ENCODE measurements around the gene NPLOC4.

NPLOC4 gene

DNA sequence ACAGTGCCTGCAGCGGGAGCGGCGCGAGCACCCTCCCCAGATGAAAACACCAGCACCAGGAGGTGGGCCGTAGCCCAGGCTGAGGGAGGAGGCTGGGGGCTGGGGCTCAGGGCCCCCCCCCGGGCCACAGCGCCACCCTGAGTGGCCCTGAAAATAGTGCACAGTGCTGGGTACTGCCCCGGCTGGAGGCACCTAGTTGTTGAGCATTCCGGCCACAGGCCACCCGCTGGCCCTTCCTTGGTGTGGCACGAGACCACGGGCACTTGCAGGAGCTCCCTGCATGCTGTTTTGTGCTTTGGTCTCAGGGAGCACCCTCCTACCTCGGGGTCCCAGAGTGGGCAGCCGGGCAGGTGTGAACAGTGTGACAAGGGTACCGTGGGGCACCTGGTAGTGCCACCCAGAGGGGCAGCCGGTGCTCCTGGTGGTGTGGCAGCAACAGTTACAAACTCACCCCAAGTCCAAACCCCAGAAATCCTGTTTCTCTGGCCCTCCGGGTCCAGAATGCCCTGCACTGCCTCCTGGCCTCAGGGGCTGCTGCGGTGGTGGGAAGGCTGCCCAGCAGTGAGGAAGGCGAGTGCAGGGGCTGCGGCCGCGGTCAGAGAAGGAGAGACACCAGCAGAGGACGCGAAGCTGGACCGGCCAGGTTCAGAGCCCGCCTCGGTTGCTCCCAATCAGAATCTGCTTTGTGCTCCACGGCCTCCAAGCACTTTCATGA lies 96.8 kb downstream of the NPLOC4 start:
- no peak overlapping the region for H3K4me3 ChIP-seq (ENCODE audit: low read depth, low read length)
- TF ChIP-seq CTCF (IDR thresholded peaks at IDR 0.05; ENCODE audit: borderline replicate concordance, insufficient read depth, low read depth, low read length): no peak

DNA sequence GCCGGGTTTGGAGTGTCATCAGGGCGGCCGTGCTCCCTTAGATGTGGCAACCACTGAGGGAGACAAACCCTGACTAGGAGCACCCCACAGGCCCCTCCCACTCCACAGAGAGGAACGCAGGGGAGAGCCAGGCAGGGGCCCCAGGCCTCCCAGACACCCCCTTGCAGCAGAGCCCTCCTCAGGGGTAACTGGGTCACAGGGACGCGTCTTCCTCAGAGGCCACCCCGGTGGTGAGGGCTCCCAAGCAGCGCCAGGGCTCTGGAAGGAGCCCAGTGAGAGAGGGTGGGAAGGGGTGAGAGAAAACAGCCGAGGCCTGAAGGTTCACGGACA lies 97.4 kb downstream of the NPLOC4 start:
- TF ChIP-seq CTCF (IDR thresholded peaks at IDR 0.05; ENCODE audit: borderline replicate concordance, insufficient read depth, low read depth, low read length): no peak
- no peak overlapping the region for H3K4me3 ChIP-seq (ENCODE audit: low read depth, low read length)

DNA sequence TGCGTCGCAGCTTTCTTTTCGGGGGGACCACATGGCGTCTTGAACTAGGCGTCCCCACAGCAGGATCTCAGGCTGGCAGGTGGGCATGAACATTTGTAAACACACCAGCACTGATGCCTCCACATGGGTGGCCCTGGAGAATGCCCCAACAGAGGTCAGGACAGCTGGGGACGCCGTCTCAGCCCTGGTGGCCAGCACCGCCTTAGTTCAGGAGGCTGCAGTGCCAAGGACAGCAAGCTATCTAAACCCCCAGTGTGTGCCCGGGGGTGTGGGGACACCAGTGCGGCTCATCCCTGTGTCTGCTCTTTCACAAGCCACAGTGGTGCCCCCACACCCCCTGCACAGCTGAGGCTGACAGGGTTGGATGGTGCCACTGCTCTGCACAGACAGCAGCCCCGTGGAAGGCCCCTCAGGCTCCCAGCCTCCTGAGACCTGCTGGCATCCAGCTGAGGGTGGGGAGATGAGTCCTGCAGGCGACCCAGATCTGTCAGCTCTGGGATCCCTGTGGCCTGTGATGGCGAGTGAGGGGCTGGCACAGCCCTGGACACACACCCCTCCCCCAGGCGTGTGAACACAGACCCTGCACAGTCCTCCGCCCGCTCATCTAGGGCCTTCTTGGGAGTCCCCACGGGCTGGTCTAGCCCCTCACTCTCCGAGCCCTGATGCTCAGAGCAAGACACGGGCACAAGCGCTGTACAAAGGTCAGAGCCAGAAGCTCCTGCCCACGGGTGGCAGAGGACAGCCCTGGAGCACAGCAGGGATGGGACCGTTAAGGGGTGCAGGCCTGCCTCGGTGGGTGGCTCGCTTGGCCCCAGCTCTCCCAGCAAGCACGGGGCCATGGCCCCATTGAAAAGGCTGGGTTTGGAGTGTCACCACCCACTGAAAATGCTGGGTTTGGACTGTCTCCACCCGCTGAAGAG lies 98.0 kb downstream of the NPLOC4 start:
- H3K4me3 ChIP-seq (ENCODE audit: low read depth, low read length): no peak overlapping the region
- TF ChIP-seq CTCF (IDR thresholded peaks at IDR 0.05; ENCODE audit: borderline replicate concordance, insufficient read depth, low read depth, low read length): no peak

- no peak for TF ChIP-seq CTCF (IDR thresholded peaks at IDR 0.05; ENCODE audit: borderline replicate concordance, insufficient read depth, low read depth, low read length)
- H3K4me3 ChIP-seq (ENCODE audit: low read depth, low read length): no peak overlapping the region
Observed at GRCh38 chr17:81537856-81538555, 98.9 kb downstream of the NPLOC4 start.

GRCh38 chr17:81537343-81537855 lies 99.5 kb downstream of the NPLOC4 start:
- TF ChIP-seq CTCF (IDR thresholded peaks at IDR 0.05; ENCODE audit: borderline replicate concordance, insufficient read depth, low read depth, low read length): peak; percentile 81
- no peak overlapping the region for H3K4me3 ChIP-seq (ENCODE audit: low read depth, low read length)

GRCh38 chr17:81536299-81537290 lies 100.3 kb downstream of the NPLOC4 start:
- TF ChIP-seq CTCF (IDR thresholded peaks at IDR 0.05; ENCODE audit: borderline replicate concordance, insufficient read depth, low read depth, low read length): no peak
- H3K4me3 ChIP-seq (ENCODE audit: low read depth, low read length): no peak overlapping the region
